Gastroesophageal sphincter (tissue), 3 donors: ENCODE data around the gene ERG.

Experiments used
- CTCF ChIP-seq, 4 experiments: fragments of 200-600 bp in 2 of 4; fragments of 450-650 bp in 2 of 4; sonication (generic) in 1 of 4; IDR thresholded peaks; one replicate each; pipeline ENCODE4 v1.5.1; 2017 to 2019; ENCODE audit warnings: antibody characterized with exemption in 4 of 4, mild to moderate bottlenecking in 2 of 4, moderate library complexity in 2 of 4
- EP300 ChIP-seq: sonication (generic); formaldehyde crosslinking; IDR thresholded peaks from one replicate; pipeline ENCODE4 v1.6.1; 2017; ENCODE audit warnings: antibody characterized with exemption, mild to moderate bottlenecking
- POLR2AphosphoS5 ChIP-seq: sonication (generic); formaldehyde crosslinking; IDR thresholded peaks from one replicate; pipeline ENCODE4 v1.6.1; 2017; ENCODE audit warnings: antibody characterized with exemption

GRCh38 chr21:38413958-38414548 lies 84.2 kb downstream of the ERG start:
- TF ChIP-seq POLR2AphosphoS5 (no peak), CTCF (IDR thresholded peaks at IDR 0.05) (no peak), EP300 (no peak)
